Ishikawa (cell line): ENCODE data around the gene TAF9B.

Source experiments
- CEBPB ChIP-seq: IDR thresholded peaks from 2 replicates; pipeline ENCODE4 v1.6.1; 2012
- EGR1 ChIP-seq: IDR thresholded peaks from 2 replicates; pipeline ENCODE4 v1.6.1; 2012
- EP300 ChIP-seq: IDR thresholded peaks from 2 replicates; pipeline ENCODE4 v1.6.1; 2012; ENCODE audit warnings: borderline replicate concordance
- FOXM1 ChIP-seq: IDR thresholded peaks from 2 replicates; pipeline ENCODE4 v1.6.1; 2012; ENCODE audit warnings: low read depth, borderline replicate concordance
- RAD21 ChIP-seq: IDR thresholded peaks from 2 replicates; pipeline ENCODE4 v1.6.1; 2012; ENCODE audit warnings: low read depth
- REST ChIP-seq: IDR thresholded peaks from 2 replicates; pipeline ENCODE4 v1.6.1; 2012; ENCODE audit warnings: low read depth, mild to moderate bottlenecking
- TAF1 ChIP-seq: IDR thresholded peaks from 2 replicates; pipeline ENCODE4 v1.6.1; 2012; ENCODE audit warnings: low read depth, mild to moderate bottlenecking
- TCF12 ChIP-seq: IDR thresholded peaks from 2 replicates; pipeline ENCODE4 v1.6.1; 2012; ENCODE audit warnings: low read depth
- TEAD4 ChIP-seq: IDR thresholded peaks from 2 replicates; pipeline ENCODE4 v1.6.1; 2012
- USF1 ChIP-seq: IDR thresholded peaks from 2 replicates; pipeline ENCODE4 v1.6.1; 2012

GRCh38 chrX:78103001-78103622 lies 36.3 kb downstream of the TAF9B start:
- TF ChIP-seq EP300, result no peak
- no peak for TF ChIP-seq REST
- no peak for TF ChIP-seq CEBPB
- TF ChIP-seq FOXM1, result no peak
- no peak for TF ChIP-seq TAF1
- TF ChIP-seq USF1, result no peak
- TF ChIP-seq TCF12, result no peak
- no peak for TF ChIP-seq RAD21
- TF ChIP-seq EGR1, result no peak
- TF ChIP-seq TEAD4, result no peak
